Osteocyte (in vitro differentiated cells): ENCODE results near the gene BTBD18. TPM values are rescaled to one million over a fixed set of nuclear protein-coding genes. Genes with fewer than 3 reads are reported as not detected.

Source experiments
- DNase-seq: peaks from one replicate; pipeline ENCODE4 v3.0.0; 2021; ENCODE audit warnings: mixed read lengths; ENCODE audit not compliant: unreplicated experiment; ENCODE audit errors: extremely low spot score
- H3K27ac Mint-ChIP-seq: one replicate; pipeline ENCODE4 v1.8.0; 2021; ENCODE audit warnings: mild to moderate bottlenecking, mixed read lengths; ENCODE audit not compliant: unreplicated experiment
- H3K27me3 Mint-ChIP-seq: one replicate; pipeline ENCODE4 v1.8.0; 2021; ENCODE audit warnings: mixed read lengths; ENCODE audit not compliant: unreplicated experiment
- H3K36me3 Mint-ChIP-seq: one replicate; pipeline ENCODE4 v1.8.0; 2021; ENCODE audit warnings: mixed read lengths; ENCODE audit not compliant: unreplicated experiment
- H3K4me1 Mint-ChIP-seq: one replicate; pipeline ENCODE4 v1.8.0; 2021; ENCODE audit warnings: mixed read lengths; ENCODE audit not compliant: unreplicated experiment
- H3K4me3 Mint-ChIP-seq: one replicate; pipeline ENCODE4 v1.8.0; 2021; ENCODE audit warnings: mild to moderate bottlenecking, moderate library complexity, mixed read lengths; ENCODE audit not compliant: unreplicated experiment
- H3K9me3 Mint-ChIP-seq: one replicate; pipeline ENCODE4 v1.8.0; 2021; ENCODE audit warnings: mixed read lengths; ENCODE audit not compliant: unreplicated experiment
- CTCF ChIP-seq: fragments of 200-600 bp; sonication (generic); IDR thresholded peaks from 2 replicates; pipeline ENCODE4 v1.5.0; 2021; ENCODE audit warnings: antibody characterized with exemption, mild to moderate bottlenecking, moderate library complexity
- total RNA-seq: library from RNA; stranded (reverse); gene quantifications from 2 replicates; pipeline ENCODE4 v1.2.1, GENCODE V29; 2021

Gene BTBD18
- total RNA-seq, 1 donor from 2014 or later = not detected

- Mint-ChIP-seq H3K27me3 (no peaks in the 10 kb centered on the region), H3K27ac (peak within 1 kb of the TSS; percentile 100), H3K36me3 (peaks cover 2% of the 10 kb centered on the region), H3K4me3 (peak within 1 kb of the TSS; percentile 100), H3K9me3 (no peaks in the 10 kb centered on the region), H3K4me1 (peaks cover 32% of the 10 kb centered on the region)
- no peak for TF ChIP-seq CTCF
- peak; percentile 93 for DNase-seq
These were observed 9.9 kb upstream of the BTBD18 start, which contains the start of gene CTNND1 for GRCh38 chr11:57761301-57762234. Gene CTNND1 (plus strand): TSS chr11:57761802. CDS start chr11:57791479, 29,677 bp downstream.

GRCh38 chr11:57758174-57758573, 6.6 kb upstream of the BTBD18 start:
- H3K9me3 Mint-ChIP-seq = no peaks in the 10 kb centered on the region
- no peaks in the 10 kb centered on the region for H3K27me3 Mint-ChIP-seq
- DNase-seq = no peak
- no peak overlapping the region for H3K27ac Mint-ChIP-seq
- no peak overlapping the region for H3K4me3 Mint-ChIP-seq
- H3K36me3 Mint-ChIP-seq = no peaks in the 10 kb centered on the region
- TF ChIP-seq CTCF = no peak
- peaks cover 3% of the 10 kb centered on the region for H3K4me1 Mint-ChIP-seq

GRCh38 chr11:57752954-57753353, 1.3 kb upstream of the BTBD18 start:
- Mint-ChIP-seq H3K36me3 (peaks cover 4% of the 10 kb centered on the region), H3K9me3 (no peaks in the 10 kb centered on the region)
- TF ChIP-seq CTCF = no peak

GRCh38 chr11:57751176-57751575, 443 bp downstream of the BTBD18 start:
- Mint-ChIP-seq H3K9me3 (no peaks in the 10 kb centered on the region), H3K27me3 (no peaks in the 10 kb centered on the region), H3K4me1 (peaks cover 1% of the 10 kb centered on the region), H3K27ac (no peak overlapping the region), H3K4me3 (no peak overlapping the region), H3K36me3 (peaks cover 11% of the 10 kb centered on the region)
- TF ChIP-seq CTCF = no peak
- no peak for DNase-seq

More at GRCh38 chr11:57752954-57753353, 1.3 kb upstream of the BTBD18 start:
- DNase-seq = no peak
- no peak overlapping the region for H3K4me3 Mint-ChIP-seq
- H3K27ac Mint-ChIP-seq = no peak overlapping the region
- H3K4me1 Mint-ChIP-seq = peaks cover 1% of the 10 kb centered on the region
- H3K27me3 Mint-ChIP-seq = no peaks in the 10 kb centered on the region

- H3K4me1 Mint-ChIP-seq = peaks cover 10% of the 10 kb centered on the region
- H3K4me3 Mint-ChIP-seq = no peak overlapping the region
- H3K9me3 Mint-ChIP-seq = no peaks in the 10 kb centered on the region
- H3K27ac Mint-ChIP-seq = peak overlapping the region; percentile 5
- H3K36me3 Mint-ChIP-seq = peaks cover 29% of the 10 kb centered on the region
- H3K27me3 Mint-ChIP-seq = no peaks in the 10 kb centered on the region
- DNase-seq = no peak
- TF ChIP-seq CTCF = no peak
These were observed 4.7 kb downstream of the BTBD18 start for GRCh38 chr11:57746920-57747319.
